PFSK-1 (cell line): ENCODE data around the gene AOPEP.

Experiments
- POLR2AphosphoS5 ChIP-seq: IDR thresholded peaks from 2 replicates; pipeline ENCODE4 v1.6.1; 2012; ENCODE audit warnings: low read depth, mild to moderate bottlenecking, control low read depth, low read length, moderate library complexity
- SIN3A ChIP-seq: IDR thresholded peaks from 2 replicates; pipeline ENCODE4 v1.6.1; 2012; ENCODE audit warnings: mild to moderate bottlenecking, low read length, moderate library complexity, borderline replicate concordance; ENCODE audit not compliant: insufficient read depth
- TAF1 ChIP-seq: IDR thresholded peaks from 2 replicates; pipeline ENCODE4 v1.6.1; 2012; ENCODE audit warnings: low read length, control low read depth, borderline replicate concordance; ENCODE audit not compliant: insufficient read depth
- TF ChIP-seq, protein P1 (sequence below), 2 experiments: IDR thresholded peaks; 2 replicates each; pipeline versions ENCODE4 v1.6.1 to v1.8.0; 2011 to 2012; ENCODE audit warnings: low read depth in 2 of 2, low read length in 2 of 2, control low read depth in 1 of 2, inconsistent platforms in 1 of 2, mild to moderate bottlenecking in 1 of 2, moderate library complexity in 1 of 2; ENCODE audit not compliant: insufficient read depth in 1 of 2

DNA sequence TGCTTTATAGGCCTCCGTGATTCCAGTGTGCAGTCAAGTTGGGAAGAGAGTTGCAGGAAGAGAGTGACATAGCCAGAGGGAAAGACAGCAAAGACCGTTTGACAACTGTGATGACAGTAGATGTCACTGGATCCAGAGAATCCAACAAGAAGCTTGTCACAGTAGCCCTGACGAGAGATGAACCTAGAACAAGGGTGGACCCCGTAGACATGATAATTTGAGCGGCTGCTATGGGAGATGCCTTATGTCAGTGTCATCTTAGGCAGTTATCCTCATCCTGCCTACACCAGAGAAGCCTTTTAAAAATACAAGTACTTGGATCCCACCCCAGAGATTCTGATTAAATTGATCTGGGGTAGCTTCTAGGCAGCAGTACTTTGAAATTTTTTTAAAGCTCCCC, 125.4 kb downstream of the AOPEP start:
- no peak for TF ChIP-seq POLR2AphosphoS5
- TF ChIP-seq, protein P1, sequence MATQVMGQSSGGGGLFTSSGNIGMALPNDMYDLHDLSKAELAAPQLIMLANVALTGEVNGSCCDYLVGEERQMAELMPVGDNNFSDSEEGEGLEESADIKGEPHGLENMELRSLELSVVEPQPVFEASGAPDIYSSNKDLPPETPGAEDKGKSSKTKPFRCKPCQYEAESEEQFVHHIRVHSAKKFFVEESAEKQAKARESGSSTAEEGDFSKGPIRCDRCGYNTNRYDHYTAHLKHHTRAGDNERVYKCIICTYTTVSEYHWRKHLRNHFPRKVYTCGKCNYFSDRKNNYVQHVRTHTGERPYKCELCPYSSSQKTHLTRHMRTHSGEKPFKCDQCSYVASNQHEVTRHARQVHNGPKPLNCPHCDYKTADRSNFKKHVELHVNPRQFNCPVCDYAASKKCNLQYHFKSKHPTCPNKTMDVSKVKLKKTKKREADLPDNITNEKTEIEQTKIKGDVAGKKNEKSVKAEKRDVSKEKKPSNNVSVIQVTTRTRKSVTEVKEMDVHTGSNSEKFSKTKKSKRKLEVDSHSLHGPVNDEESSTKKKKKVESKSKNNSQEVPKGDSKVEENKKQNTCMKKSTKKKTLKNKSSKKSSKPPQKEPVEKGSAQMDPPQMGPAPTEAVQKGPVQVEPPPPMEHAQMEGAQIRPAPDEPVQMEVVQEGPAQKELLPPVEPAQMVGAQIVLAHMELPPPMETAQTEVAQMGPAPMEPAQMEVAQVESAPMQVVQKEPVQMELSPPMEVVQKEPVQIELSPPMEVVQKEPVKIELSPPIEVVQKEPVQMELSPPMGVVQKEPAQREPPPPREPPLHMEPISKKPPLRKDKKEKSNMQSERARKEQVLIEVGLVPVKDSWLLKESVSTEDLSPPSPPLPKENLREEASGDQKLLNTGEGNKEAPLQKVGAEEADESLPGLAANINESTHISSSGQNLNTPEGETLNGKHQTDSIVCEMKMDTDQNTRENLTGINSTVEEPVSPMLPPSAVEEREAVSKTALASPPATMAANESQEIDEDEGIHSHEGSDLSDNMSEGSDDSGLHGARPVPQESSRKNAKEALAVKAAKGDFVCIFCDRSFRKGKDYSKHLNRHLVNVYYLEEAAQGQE (IDR thresholded peaks at IDR 0.05; ENCODE audit: insufficient read depth in 1 of 2, low read depth in 2 of 2, low read length in 2 of 2), result no peak
- TF ChIP-seq TAF1, result no peak
- no peak for TF ChIP-seq SIN3A
